Prostate gland (tissue), 2 donors: ENCODE measurements around the gene ABL1.

Experiments
- CTCF ChIP-seq, 4 experiments: fragments of 200-600 bp in 2 of 4; fragments of 450-650 bp in 2 of 4; sonication (generic) in 2 of 4; IDR thresholded peaks; 1 replicate in 3 of 4; 2 replicates in 1 of 4; pipeline ENCODE4 v1.5.1; 2016 to 2019; ENCODE audit warnings: antibody characterized with exemption in 4 of 4, mild to moderate bottlenecking in 2 of 4, moderate library complexity in 2 of 4
- POLR2A ChIP-seq: fragments of 450-650 bp; IDR thresholded peaks from one replicate; pipeline ENCODE4 v1.6.1; 2016; ENCODE audit warnings: antibody characterized with exemption, mild to moderate bottlenecking
- POLR2AphosphoS5 ChIP-seq: sonication (generic); formaldehyde crosslinking; IDR thresholded peaks from one replicate; pipeline ENCODE4 v1.6.1; 2017; ENCODE audit warnings: antibody characterized with exemption

GRCh38 chr9:130877300-130877699, 42.2 kb downstream of the ABL1 start:
- TF ChIP-seq CTCF (IDR thresholded peaks at IDR 0.05) = no peak
- no peak for TF ChIP-seq POLR2A
- no peak for TF ChIP-seq POLR2AphosphoS5
